Thymus (tissue), 11 donors: ENCODE data around the gene CFAP43. TPM values are rescaled to one million over a fixed set of nuclear protein-coding genes. Genes with fewer than 3 reads are reported as not detected.

Experiments used
- DNase-seq, 9 donors: peaks; one replicate each; pipeline ENCODE4 v3.0.0-alpha.2; 2013; ENCODE audit warnings: low spot score in 9 of 9, low read depth in 6 of 9, missing footprints in 1 of 9
- H3K27ac ChIP-seq, 2 donors: one replicate each; pipeline ENCODE4 v1.5.1; 2013; ENCODE audit warnings: control low read depth in 1 of 2, low read depth in 1 of 2, low read length in 1 of 2, mild to moderate bottlenecking in 1 of 2, moderate library complexity in 1 of 2
- H3K27me3 ChIP-seq, 2 donors: one replicate each; pipeline ENCODE4 v1.5.1; 2013; ENCODE audit warnings: low read length in 1 of 2; ENCODE audit not compliant: control insufficient read depth in 2 of 2, insufficient read depth in 1 of 2
- H3K36me3 ChIP-seq, 2 donors: one replicate each; pipeline ENCODE4 v1.5.1; 2013; ENCODE audit warnings: low read length in 1 of 2, mild to moderate bottlenecking in 1 of 2, moderate library complexity in 1 of 2; ENCODE audit not compliant: control insufficient read depth in 2 of 2, insufficient read depth in 2 of 2
- H3K4me1 ChIP-seq, 2 donors: one replicate each; pipeline ENCODE4 v1.5.1; 2013; ENCODE audit warnings: low read length in 2 of 2; ENCODE audit not compliant: control insufficient read depth in 2 of 2, insufficient read depth in 2 of 2
- H3K4me3 ChIP-seq, 2 donors: one replicate each; pipeline ENCODE4 v1.5.1; 2013; ENCODE audit warnings: low read length in 2 of 2, control low read depth in 1 of 2, mild to moderate bottlenecking in 1 of 2
- H3K9me3 ChIP-seq, 2 donors: one replicate each; pipeline ENCODE4 v1.5.1; 2013; ENCODE audit warnings: low read length in 1 of 2, mild to moderate bottlenecking in 1 of 2; ENCODE audit not compliant: control insufficient read depth in 2 of 2, insufficient read depth in 1 of 2
- WGBS: extraction: QIAGEN DNeasy Blood & Tissue Kit; methylation state at CpG from one replicate; pipeline ENCODE4 v1.1.7; 2013; 5-methylcytosine and 5-hydroxymethylcytosine counted together
- polyA plus RNA-seq: library from polyadenylated mRNA; stranded (reverse); fragments of 200-250 nt; gene quantifications from one replicate; pipeline ENCODE4 v1.2.3, GENCODE V29; 2013
- total RNA-seq: library from RNA; stranded (reverse); fragments of 120-200 nt; gene quantifications from one replicate; pipeline ENCODE4 v1.2.4, GENCODE V29; 2013
- donor health status: healthy.

CFAP43 gene
- total and polyA plus RNA-seq, 2 donors = 0.52 to 2.7 TPM

DNA sequence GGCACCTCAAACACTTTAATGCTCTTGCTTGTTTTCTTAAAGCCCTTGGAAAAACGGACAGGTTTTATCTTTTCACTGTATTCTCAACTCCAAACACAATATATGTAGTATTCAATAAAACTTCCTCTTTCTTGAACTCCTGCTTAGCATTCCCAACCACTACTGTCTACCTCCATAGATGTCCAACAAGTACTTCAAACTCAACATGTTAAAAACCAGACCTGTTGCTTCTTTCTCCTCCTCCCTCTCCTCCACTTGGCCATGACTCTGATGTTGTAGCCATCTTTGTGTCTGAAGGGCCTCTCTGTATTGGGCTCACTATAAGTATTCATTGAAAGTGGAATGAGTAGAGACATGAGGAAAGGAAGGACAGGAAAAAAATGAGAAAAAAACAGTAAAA lies 130.3 kb downstream of the CFAP43 start:
- DNase-seq = no peak
- Histone ChIP-seq H3K4me1 (no peaks in the 10 kb centered on the region), H3K4me3 (no peak overlapping the region), H3K36me3 (no peaks in the 10 kb centered on the region), H3K27me3 (no peaks in the 10 kb centered on the region), H3K27ac (no peak overlapping the region), H3K9me3 (no peaks in the 10 kb centered on the region)
- WGBS = 95% methylated on average over 1 of the region's 1 CpG

DNA sequence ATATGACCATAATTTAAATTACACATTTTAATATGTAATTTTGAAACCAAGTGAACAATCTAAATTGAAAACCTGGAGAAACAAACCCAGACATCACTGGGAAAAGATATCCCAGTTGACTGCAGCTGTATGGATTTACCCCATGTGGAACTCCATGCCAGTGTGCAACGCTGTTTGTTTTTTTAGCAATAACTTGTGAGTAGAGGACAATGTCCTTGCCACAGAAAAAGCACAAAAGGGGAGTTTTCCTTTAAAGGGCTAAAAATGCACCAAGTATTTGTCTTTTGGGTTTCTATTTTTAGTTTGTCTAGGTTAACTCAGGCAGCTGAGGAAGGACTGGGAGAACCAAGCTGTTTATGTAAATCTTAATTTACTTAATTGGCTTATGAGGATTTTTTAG lies 131.4 kb downstream of the CFAP43 start:
- Histone ChIP-seq H3K4me3 (no peak overlapping the region), H3K27ac (no peak overlapping the region), H3K36me3 (no peaks in the 10 kb centered on the region), H3K4me1 (no peaks in the 10 kb centered on the region), H3K27me3 (no peaks in the 10 kb centered on the region), H3K9me3 (no peaks in the 10 kb centered on the region)
- DNase-seq = no peak
- 0% methylated on average over 1 of the region's 1 CpG for WGBS

GRCh38 chr10:104099941-104100340 lies 132.2 kb downstream of the CFAP43 start:
- no peak overlapping the region for H3K27ac ChIP-seq
- no peaks in the 10 kb centered on the region for H3K9me3 ChIP-seq
- no peaks in the 10 kb centered on the region for H3K27me3 ChIP-seq
- no peak overlapping the region for H3K4me3 ChIP-seq
- H3K4me1 ChIP-seq = no peaks in the 10 kb centered on the region
- no peaks in the 10 kb centered on the region for H3K36me3 ChIP-seq
- no peak for DNase-seq

- WGBS = 93% methylated on average over 3 of the region's 3 CpGs
- no peaks in the 10 kb centered on the region for H3K27me3 ChIP-seq
Observed at GRCh38 chr10:104099269-104099668, 132.9 kb downstream of the CFAP43 start.

DNA sequence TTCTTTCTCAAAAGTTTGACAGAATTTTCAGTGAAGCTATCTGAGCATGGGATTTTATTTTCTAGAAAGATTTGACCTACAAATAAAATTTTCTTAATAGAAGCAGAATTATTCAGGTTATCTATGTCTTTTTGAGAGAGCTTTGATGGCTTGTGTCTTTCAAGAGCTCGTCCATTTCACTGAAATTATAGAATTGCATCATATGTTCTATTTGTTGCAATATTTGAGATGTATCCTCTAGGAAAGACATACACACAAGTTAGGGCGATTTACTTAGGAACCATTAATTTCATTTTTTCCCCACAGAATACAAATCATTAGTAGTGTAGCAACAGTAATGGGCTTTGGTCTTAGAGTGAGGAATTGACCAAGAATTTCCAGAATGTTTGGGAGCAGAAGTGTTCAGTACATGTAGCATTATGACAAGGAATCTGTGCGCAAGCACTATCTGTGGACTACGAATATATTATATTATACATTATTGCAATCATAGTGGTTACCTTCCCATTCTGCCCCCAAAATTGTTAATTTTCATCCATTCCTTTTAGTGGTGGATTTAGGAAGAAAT lies 133.7 kb downstream of the CFAP43 start:
- Histone ChIP-seq H3K4me1 (no peaks in the 10 kb centered on the region), H3K9me3 (no peaks in the 10 kb centered on the region), H3K4me3 (no peak overlapping the region), H3K27ac (no peak overlapping the region), H3K36me3 (no peaks in the 10 kb centered on the region), H3K27me3 (no peaks in the 10 kb centered on the region)
- WGBS = 97% methylated on average over 4 of the region's 4 CpGs
- no peak for DNase-seq

More at GRCh38 chr10:104099269-104099668, 132.9 kb downstream of the CFAP43 start:
- Histone ChIP-seq H3K36me3 (no peaks in the 10 kb centered on the region), H3K4me1 (no peaks in the 10 kb centered on the region), H3K9me3 (no peaks in the 10 kb centered on the region), H3K27ac (no peak overlapping the region), H3K4me3 (no peak overlapping the region)
- DNase-seq = no peak

DNA sequence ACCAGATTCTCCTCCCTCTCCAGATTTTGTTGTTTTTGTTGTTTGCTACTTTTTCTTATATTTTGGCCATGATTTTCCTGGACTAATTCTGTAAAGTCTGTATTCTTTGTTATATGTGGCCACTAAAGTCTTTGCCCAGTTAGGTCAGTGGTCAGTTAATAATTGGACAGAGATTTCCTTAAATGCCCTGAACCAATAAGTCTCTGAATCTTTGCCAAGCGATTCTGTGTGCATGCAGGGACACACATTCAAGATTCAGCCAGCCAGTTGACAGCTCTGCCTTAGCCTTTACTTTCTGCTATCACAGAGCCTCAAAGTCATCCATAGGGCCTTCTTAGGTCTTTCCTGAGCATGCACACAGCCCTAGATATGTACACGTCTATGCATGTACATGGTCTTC lies 135.5 kb downstream of the CFAP43 start:
- Histone ChIP-seq H3K36me3 (no peaks in the 10 kb centered on the region), H3K27ac (no peak overlapping the region), H3K4me1 (no peaks in the 10 kb centered on the region), H3K27me3 (no peaks in the 10 kb centered on the region), H3K9me3 (no peaks in the 10 kb centered on the region), H3K4me3 (no peak overlapping the region)
- 98% methylated on average over 2 of the region's 2 CpGs for WGBS
- DNase-seq = no peak

DNA sequence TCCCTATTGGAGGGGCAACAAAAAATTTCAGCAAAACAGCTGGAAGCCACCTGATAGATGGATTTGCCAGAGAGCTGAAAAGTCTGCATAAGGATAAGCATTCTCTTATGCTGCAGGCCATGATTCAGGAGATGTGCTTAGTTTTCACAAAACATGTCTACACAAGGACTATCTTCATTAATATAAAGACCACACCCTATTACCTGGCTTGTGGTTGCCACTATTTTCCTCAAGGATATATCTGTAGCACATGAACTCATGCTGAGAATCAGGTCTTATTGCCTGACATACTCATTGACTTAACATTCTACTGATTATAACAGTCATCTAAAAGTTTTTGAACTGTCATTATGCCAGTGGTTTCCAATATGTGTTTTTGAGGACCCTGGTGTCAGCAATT lies 139.4 kb downstream of the CFAP43 start:
- Histone ChIP-seq H3K27ac (no peak overlapping the region), H3K4me1 (no peaks in the 10 kb centered on the region), H3K27me3 (no peaks in the 10 kb centered on the region), H3K36me3 (no peaks in the 10 kb centered on the region), H3K9me3 (no peaks in the 10 kb centered on the region), H3K4me3 (no peak overlapping the region)
- DNase-seq = no peak

DNA sequence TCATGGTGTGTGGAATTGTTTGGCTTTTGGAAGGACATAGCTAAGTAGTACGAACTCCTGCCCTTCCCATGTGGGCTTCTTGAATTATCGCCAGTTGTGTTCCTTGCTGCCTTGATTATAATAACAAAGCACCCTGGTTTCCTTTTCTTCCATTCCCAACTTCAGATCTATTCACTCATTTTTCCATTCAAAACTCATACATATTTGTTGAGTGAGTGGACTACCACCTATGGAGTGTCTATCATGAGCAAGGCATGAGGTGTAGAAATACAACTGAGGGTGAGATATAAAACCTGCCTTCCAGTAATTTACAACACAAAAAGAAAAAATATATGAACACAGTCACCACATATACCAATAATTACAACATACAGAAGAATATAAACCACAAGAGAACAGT lies 141.6 kb downstream of the CFAP43 start:
- H3K27me3 ChIP-seq = no peaks in the 10 kb centered on the region
- 96% methylated on average over 2 of the region's 2 CpGs for WGBS
- H3K4me1 ChIP-seq = no peaks in the 10 kb centered on the region
- no peak overlapping the region for H3K4me3 ChIP-seq
- no peak for DNase-seq
- no peaks in the 10 kb centered on the region for H3K36me3 ChIP-seq
- H3K9me3 ChIP-seq = no peaks in the 10 kb centered on the region
- no peak overlapping the region for H3K27ac ChIP-seq

DNA sequence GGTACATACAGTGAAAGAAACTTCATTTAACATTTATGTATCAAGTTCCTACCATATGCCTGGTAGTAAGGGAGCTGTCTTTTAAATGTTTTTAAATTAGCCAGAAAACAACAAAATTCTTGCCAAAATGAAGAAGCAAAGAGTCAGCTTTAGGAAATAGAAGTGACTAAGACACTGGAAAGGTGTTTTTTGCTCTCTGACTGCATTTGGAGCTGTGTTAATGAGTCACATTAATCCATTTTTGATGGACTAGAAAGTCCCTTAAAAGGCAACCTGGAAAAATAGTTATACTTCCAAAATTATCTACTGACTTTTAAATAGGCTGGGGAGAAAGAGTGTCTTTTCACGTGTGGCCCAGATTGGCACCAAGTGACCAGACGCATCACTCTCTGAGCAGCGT lies 142.5 kb downstream of the CFAP43 start:
- no peak overlapping the region for H3K27ac ChIP-seq
- H3K4me1 ChIP-seq = no peaks in the 10 kb centered on the region
- no peak for DNase-seq
- H3K27me3 ChIP-seq = no peaks in the 10 kb centered on the region
- no peaks in the 10 kb centered on the region for H3K36me3 ChIP-seq
- WGBS = 96% methylated on average over 3 of the region's 3 CpGs
- H3K9me3 ChIP-seq = no peaks in the 10 kb centered on the region
- no peak overlapping the region for H3K4me3 ChIP-seq

DNA sequence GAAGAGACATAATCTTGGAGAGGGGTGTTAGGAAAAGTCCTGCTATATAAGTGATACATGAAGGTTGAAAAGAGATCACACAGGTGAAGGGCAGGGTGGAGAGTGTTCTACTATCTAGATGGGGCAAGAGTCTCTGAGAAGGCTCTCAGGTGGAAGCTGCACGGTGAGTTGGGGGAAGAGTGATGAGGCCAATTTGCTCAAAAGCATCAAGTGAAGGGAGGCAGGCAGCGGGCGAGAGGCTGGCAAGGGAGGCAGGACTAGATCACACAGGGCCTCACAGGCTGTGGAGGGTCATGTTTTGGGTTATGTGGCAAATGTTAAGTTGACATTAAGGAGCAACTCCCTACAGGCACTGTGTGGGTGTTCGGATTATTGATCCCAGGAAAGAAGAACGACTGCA lies 143.9 kb downstream of the CFAP43 start:
- Histone ChIP-seq H3K4me1 (no peaks in the 10 kb centered on the region), H3K36me3 (no peaks in the 10 kb centered on the region), H3K27me3 (no peaks in the 10 kb centered on the region), H3K9me3 (no peaks in the 10 kb centered on the region), H3K27ac (no peak overlapping the region), H3K4me3 (no peak overlapping the region)
- 98% methylated on average over 5 of the region's 5 CpGs for WGBS
- no peak for DNase-seq
